Cardiac muscle cell (in vitro differentiated cells and primary cell): Measurements from ENCODE around the gene CUX1. TPM values are rescaled to one million over a fixed set of nuclear protein-coding genes. Genes with fewer than 3 reads are reported as not detected.

ENCODE experiments used
- DNase-seq, 2 donors: peaks; one replicate each; pipeline versions ENCODE4 v3.0.0 to v3.0.0-alpha.2; 2010 to 2017; ENCODE audit warnings: low read depth in 1 of 2, low spot score in 1 of 2
- H3K27ac ChIP-seq: fragments of 200-600 bp; sonication (generic); 2 replicates; pipeline ENCODE4 v1.5.1; 2016
- H3K27me3 ChIP-seq: fragments of 200-600 bp; sonication (generic); 2 replicates; pipeline ENCODE4 v1.6.0; 2016; ENCODE audit warnings: control low read depth
- H3K36me3 ChIP-seq: fragments of 200-600 bp; sonication (generic); 2 replicates; pipeline ENCODE4 v1.5.1; 2016; ENCODE audit warnings: control low read depth
- H3K4me1 ChIP-seq: fragments of 200-600 bp; sonication (generic); 2 replicates; pipeline ENCODE4 v1.8.1; 2017; ENCODE audit warnings: low read depth, mild to moderate bottlenecking, mixed run types
- H3K4me3 ChIP-seq: fragments of 200-600 bp; sonication (generic); 2 replicates; pipeline ENCODE4 v1.5.1; 2016; ENCODE audit warnings: mild to moderate bottlenecking
- H3K9me3 ChIP-seq: fragments of 200-600 bp; sonication (generic); 2 replicates; pipeline ENCODE4 v1.5.1; 2017; ENCODE audit warnings: low read depth, mild to moderate bottlenecking, control low read depth
- polyA plus RNA-seq: library from polyadenylated mRNA; unstranded; fragments of >200 nt; fragmentation: Nextera tagmentation; extraction: Ambion mirVana; gene quantifications from 2 replicates; pipeline ENCODE4 v1.2.1, GENCODE V29; 2016
- total RNA-seq: library from RNA; depleted of rRNA; stranded (reverse); fragments of >200 nt; gene quantifications from 2 replicates; pipeline ENCODE4 v1.2.3, GENCODE V29; 2016
- TF ChIP-seq, protein P1 (sequence below): IDR thresholded peaks from 2 replicates; pipeline ENCODE4 v1.5.1; 2012; ENCODE audit warnings: low read depth, mild to moderate bottlenecking, low read length

CUX1 gene
- total and polyA plus RNA-seq, 2 experiments from 2014 or later: 67.7 to 85.3 TPM

DNA sequence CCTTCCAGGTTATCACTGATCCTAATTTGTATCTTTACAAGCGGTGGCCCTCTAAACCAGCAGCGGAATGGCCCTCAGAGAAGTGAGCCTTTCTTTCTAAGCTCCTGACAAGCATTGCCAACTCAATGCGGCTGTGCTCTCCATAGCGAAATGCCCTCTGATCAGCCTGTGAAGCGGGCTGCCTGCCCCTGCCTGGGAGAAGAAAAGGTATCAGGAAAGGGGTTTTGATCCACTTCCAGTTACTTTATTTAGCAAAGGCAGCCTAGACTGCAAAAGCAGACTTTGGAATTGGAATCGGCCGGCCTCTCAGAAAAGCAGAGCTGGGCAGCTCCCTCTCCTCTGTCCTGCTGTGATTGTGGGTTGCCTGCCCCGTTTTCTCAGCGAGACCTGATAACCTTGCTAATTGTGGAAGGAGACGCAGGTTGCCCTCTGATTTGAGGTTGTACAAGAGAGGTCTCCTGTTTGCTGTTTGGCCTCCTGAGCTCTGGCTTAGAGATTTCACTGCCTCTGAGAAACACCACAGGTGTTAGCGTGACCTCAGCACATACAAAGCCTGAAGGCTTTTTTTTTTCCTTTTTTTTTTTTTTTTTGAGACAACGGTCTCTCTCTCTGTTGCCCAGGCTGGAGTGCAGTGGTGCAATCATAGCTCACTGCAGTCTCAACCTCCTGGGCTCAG is 415.3 kb downstream of the CUX1 start:
- Histone ChIP-seq H3K27ac (peak overlapping the region; percentile 94), H3K4me3 (no peak overlapping the region), H3K4me1 (peaks cover 27% of the 10 kb centered on the region), H3K27me3 (no peaks in the 10 kb centered on the region), H3K36me3 (peaks cover 11% of the 10 kb centered on the region), H3K9me3 (no peaks in the 10 kb centered on the region)
- TF ChIP-seq, protein P1, sequence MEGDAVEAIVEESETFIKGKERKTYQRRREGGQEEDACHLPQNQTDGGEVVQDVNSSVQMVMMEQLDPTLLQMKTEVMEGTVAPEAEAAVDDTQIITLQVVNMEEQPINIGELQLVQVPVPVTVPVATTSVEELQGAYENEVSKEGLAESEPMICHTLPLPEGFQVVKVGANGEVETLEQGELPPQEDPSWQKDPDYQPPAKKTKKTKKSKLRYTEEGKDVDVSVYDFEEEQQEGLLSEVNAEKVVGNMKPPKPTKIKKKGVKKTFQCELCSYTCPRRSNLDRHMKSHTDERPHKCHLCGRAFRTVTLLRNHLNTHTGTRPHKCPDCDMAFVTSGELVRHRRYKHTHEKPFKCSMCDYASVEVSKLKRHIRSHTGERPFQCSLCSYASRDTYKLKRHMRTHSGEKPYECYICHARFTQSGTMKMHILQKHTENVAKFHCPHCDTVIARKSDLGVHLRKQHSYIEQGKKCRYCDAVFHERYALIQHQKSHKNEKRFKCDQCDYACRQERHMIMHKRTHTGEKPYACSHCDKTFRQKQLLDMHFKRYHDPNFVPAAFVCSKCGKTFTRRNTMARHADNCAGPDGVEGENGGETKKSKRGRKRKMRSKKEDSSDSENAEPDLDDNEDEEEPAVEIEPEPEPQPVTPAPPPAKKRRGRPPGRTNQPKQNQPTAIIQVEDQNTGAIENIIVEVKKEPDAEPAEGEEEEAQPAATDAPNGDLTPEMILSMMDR: no peak
- DNase-seq: peak in 1 of 2 donors; percentile 60

DNA sequence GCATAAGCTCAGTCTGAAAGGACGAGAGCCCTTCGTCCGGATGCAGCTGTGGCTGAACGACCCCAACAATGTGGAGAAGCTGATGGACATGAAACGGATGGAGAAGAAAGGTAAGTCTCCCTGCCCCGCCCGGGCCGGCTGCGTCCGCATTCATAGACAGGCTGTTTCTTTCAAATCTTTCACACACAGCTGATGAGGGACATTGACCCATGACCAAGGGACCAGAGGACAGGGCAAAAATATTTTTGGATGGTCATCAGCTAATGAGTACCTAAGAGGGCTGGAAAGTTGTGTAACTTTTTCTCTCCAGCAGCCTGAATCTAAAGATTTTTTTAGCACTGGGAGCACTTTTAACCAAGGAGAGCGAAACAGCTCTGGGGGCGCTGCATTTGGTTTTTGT is 416.7 kb downstream of the CUX1 start:
- no peak overlapping the region for H3K4me3 ChIP-seq
- H3K27ac ChIP-seq: peak overlapping the region; percentile 94
- TF ChIP-seq, protein P1: no peak

DNA sequence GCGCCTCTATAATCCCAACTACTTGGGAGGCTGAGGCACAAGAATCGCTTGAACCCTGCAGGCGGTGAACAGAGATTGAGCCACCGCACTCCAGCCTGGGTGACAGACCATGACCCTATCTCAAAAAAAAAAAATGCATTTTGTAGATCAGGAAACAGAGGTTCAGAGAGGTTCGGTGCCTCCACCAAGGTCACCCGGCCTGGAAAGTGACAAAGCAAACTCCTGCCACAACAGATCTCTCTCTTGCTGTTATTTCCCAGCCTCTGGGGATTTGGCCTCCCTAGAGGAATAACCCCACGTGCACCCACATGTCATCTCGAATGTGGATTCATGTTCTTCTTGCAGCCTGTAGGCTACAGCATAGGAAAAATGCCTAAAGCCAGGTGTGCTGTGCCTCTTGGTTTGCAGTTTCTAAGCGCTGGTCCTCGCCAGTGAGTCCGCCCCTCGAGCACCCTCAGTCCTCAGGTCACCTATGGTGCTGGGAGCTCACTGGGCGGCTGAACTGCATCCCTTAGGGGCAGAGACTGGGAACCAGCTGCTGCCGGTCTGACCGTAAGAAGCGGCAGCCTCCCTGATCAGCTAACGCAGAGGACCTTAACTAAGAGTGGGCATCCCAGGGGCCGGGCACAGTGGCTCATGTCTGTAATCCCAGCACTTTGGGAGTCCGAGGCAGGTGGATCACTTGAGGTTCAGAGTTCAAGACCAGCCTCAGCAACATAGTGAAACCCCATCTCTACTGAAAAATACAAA is 417.6 kb downstream of the CUX1 start:
- Histone ChIP-seq H3K9me3 (no peaks in the 10 kb centered on the region), H3K4me1 (peaks cover 27% of the 10 kb centered on the region), H3K36me3 (peaks cover 4% of the 10 kb centered on the region), H3K4me3 (no peak overlapping the region), H3K27ac (no peak overlapping the region), H3K27me3 (no peaks in the 10 kb centered on the region)
- TF ChIP-seq, protein P1: no peak
- DNase-seq: no peak

More for the DNA sequence above, 416.7 kb downstream of the CUX1 start:
- no peak for DNase-seq
- Histone ChIP-seq H3K4me1 (peaks cover 27% of the 10 kb centered on the region), H3K27me3 (no peaks in the 10 kb centered on the region), H3K9me3 (no peaks in the 10 kb centered on the region), H3K36me3 (no peaks in the 10 kb centered on the region)

DNA sequence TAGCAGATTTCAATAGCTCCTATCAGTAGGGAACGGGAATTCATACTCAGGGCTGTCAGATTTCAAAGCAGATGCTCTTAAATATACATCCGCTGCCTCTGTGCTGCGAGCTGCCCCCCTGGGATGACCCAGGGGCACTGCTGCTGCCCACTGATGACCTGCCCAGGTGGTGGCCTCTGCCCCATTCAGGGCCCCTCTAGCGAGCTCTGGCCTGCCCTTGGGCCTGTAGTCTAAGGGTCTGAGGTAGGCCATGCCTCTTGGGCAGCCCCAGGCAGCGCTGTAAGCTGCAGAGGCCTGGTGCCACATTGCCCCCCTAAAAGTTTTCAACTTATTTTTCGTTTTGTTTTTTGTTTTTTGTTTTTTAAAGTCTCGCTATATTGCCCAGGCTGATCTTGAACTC is 418.7 kb downstream of the CUX1 start:
- TF ChIP-seq, protein P1: no peak
- H3K4me3 ChIP-seq: no peak overlapping the region
- peaks cover 9% of the 10 kb centered on the region for H3K36me3 ChIP-seq
- H3K27ac ChIP-seq: no peak overlapping the region
- H3K4me1 ChIP-seq: peaks cover 27% of the 10 kb centered on the region
- H3K9me3 ChIP-seq: no peaks in the 10 kb centered on the region
- no peak for DNase-seq
- no peaks in the 10 kb centered on the region for H3K27me3 ChIP-seq

DNA sequence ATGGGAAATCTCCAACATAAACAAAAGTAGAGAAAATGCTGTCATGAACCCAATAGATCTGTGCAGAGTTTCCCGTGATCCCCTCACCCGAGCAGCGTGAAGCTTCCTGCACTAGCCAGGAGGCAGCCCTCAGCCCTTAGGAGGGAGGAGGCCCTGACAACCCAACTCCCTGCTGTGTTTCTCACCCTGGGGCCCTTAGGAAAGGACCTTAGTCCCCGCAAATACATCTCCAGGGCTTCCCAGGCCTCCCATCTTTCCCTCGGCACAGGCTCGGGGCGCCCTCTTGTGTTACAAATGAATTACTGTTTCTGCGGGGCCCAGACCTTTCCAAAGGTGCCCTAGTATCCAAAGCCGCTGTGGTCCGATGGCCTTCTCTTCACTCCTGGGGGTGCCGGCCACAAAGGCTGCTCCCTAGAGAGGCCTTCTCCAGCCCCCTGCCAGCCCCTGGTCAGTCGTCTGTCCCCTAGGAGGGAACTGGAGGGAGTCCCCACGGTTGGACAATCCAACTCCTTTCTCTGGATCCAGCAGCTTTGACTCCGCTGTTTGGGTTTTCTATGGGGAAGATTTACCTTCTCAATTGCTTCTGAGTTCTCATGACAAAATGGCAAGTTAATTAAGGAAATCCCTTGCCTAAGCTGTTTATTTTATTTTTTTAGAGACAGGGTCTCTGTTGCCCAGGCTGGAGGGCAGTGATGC is 419.3 kb downstream of the CUX1 start:
- no peaks in the 10 kb centered on the region for H3K27me3 ChIP-seq
- H3K27ac ChIP-seq: no peak overlapping the region
- H3K4me1 ChIP-seq: peaks cover 27% of the 10 kb centered on the region

More for the DNA sequence above, 419.3 kb downstream of the CUX1 start:
- Histone ChIP-seq H3K9me3 (no peaks in the 10 kb centered on the region), H3K4me3 (no peak overlapping the region), H3K36me3 (peaks cover 10% of the 10 kb centered on the region)
- peak; percentile 77 to 83 for DNase-seq
- TF ChIP-seq, protein P1: peak; percentile 82
